HFFc6 (cell line): ENCODE measurements around the gene ORMDL2. TPM values are rescaled to one million over a fixed set of nuclear protein-coding genes. Genes with fewer than 3 reads are reported as not detected.
"Not testable (repeated sequence)": the region's sequence is repeated elsewhere in the genome, so short reads cannot be mapped to it uniquely, and the experiment has no call there.

Source experiments
- DNase-seq: peaks from one replicate; pipeline ENCODE4 v3.0.0-alpha.2; 2018
- H3K27ac Mint-ChIP-seq: 2 replicates; pipeline ENCODE4 v1.8.0; 2020; ENCODE audit warnings: mild to moderate bottlenecking, mixed read lengths
- H3K27me3 Mint-ChIP-seq: 2 replicates; pipeline ENCODE4 v1.8.0; 2021; ENCODE audit warnings: mild to moderate bottlenecking, moderate library complexity, mixed read lengths; ENCODE audit not compliant: insufficient read depth
- H3K36me3 Mint-ChIP-seq: 2 replicates; pipeline ENCODE4 v1.8.0; 2021; ENCODE audit warnings: low read depth, mixed read lengths
- H3K4me1 Mint-ChIP-seq: 2 replicates; pipeline ENCODE4 v1.8.0; 2020; ENCODE audit warnings: low read depth, mixed read lengths
- H3K4me3 Mint-ChIP-seq: 2 replicates; pipeline ENCODE4 v1.8.0; 2020; ENCODE audit warnings: mild to moderate bottlenecking, moderate library complexity, mixed read lengths
- H3K9me3 Mint-ChIP-seq: 2 replicates; pipeline ENCODE4 v1.8.0; 2020; ENCODE audit warnings: mild to moderate bottlenecking, mixed read lengths
- total RNA-seq, 6 experiments: library from RNA; stranded (reverse); fragmentation: NEBNext Ultra II Directional; extraction: Animal tissue kit (Norgen Biotek cat#: 25700); gene quantifications; 2 replicates in 1 of 6; 3 replicates in 5 of 6; pipeline ENCODE4 v1.2.3, GENCODE V29; 2021
- TF ChIP-seq, protein P1 (sequence below): fragments of 200-600 bp; sonication (generic); IDR thresholded peaks from 2 replicates; pipeline ENCODE4 v1.5.0; 2021; ENCODE audit warnings: antibody characterized with exemption, mild to moderate bottlenecking

ORMDL2 gene
- total RNA-seq, 6 experiments from 2014 or later: 79.9 to 100 (median 90.1) TPM

GRCh38 chr12:55831447-55831815, 13.6 kb downstream of the ORMDL2 start:
- no peaks in the 10 kb centered on the region for H3K9me3 Mint-ChIP-seq
- peak overlapping the region; percentile 95 for H3K4me3 Mint-ChIP-seq
- no peak for DNase-seq
- peaks cover 16% of the 10 kb centered on the region for H3K36me3 Mint-ChIP-seq
- peaks cover 5% of the 10 kb centered on the region for H3K27me3 Mint-ChIP-seq
- H3K27ac Mint-ChIP-seq: peak overlapping the region; percentile 88
- H3K4me1 Mint-ChIP-seq: peaks cover 35% of the 10 kb centered on the region
- TF ChIP-seq, protein P1, sequence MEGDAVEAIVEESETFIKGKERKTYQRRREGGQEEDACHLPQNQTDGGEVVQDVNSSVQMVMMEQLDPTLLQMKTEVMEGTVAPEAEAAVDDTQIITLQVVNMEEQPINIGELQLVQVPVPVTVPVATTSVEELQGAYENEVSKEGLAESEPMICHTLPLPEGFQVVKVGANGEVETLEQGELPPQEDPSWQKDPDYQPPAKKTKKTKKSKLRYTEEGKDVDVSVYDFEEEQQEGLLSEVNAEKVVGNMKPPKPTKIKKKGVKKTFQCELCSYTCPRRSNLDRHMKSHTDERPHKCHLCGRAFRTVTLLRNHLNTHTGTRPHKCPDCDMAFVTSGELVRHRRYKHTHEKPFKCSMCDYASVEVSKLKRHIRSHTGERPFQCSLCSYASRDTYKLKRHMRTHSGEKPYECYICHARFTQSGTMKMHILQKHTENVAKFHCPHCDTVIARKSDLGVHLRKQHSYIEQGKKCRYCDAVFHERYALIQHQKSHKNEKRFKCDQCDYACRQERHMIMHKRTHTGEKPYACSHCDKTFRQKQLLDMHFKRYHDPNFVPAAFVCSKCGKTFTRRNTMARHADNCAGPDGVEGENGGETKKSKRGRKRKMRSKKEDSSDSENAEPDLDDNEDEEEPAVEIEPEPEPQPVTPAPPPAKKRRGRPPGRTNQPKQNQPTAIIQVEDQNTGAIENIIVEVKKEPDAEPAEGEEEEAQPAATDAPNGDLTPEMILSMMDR: no peak

- peaks cover 26% of the 10 kb centered on the region for H3K4me1 Mint-ChIP-seq
- DNase-seq: no peak
- TF ChIP-seq, protein P1: no peak
- no peak overlapping the region for H3K4me3 Mint-ChIP-seq
- no peaks in the 10 kb centered on the region for H3K9me3 Mint-ChIP-seq
- H3K27ac Mint-ChIP-seq: no peak overlapping the region
- H3K27me3 Mint-ChIP-seq: peaks cover 5% of the 10 kb centered on the region
- peaks cover 10% of the 10 kb centered on the region for H3K36me3 Mint-ChIP-seq
Measured at GRCh38 chr12:55833056-55833455, 15.2 kb downstream of the ORMDL2 start.

DNA sequence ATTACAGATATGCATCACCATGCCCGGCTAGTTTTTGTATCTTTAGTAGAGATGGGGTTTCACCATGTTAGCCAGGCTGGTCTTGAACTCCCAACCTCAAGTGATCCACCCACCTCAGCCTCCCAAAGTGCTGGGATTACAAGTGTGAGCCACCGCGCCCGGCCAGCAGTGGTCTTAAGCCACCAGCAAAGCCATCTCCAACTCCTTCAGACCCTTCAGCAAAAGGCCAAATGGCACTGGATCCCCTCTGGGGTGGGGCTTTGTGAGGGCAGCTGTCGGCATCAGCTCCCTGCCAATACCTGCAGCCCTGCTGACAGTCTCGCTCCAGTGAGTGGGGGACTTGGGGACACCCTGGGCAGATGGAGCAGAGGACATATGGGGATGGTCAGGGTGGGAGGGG, 16.6 kb downstream of the ORMDL2 start:
- not testable (repeated sequence) for H3K9me3 Mint-ChIP-seq, H3K27ac Mint-ChIP-seq, H3K27me3 Mint-ChIP-seq, H3K4me3 Mint-ChIP-seq, DNase-seq
- Mint-ChIP-seq H3K4me1 (peaks cover 21% of the 10 kb centered on the region), H3K36me3 (peaks cover 13% of the 10 kb centered on the region; the same call in 1 of the 2 replicates)

DNA sequence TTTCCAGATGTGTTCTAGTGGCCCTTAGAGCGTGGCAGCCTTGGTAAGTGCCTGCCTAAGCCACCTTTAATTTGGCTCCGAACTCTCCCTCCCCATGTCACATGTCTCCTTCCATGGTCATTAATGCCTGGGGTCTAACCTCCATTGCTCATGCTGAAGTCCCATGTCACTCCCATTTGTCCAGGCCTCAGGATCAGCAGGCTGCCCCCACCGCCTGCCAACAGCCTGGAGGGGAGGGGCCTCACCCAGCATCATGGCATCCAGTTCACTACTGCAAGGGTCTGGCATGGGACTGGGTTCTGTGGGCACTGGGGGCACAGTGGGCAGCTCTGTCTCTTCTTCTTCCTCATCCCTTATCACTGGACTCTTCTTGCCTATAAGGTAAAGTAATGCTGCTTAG, 20.5 kb downstream of the ORMDL2 start:
- DNase-seq: no peak
- TF ChIP-seq, protein P1: no peak
- no peaks in the 10 kb centered on the region for H3K9me3 Mint-ChIP-seq
- peaks cover 31% of the 10 kb centered on the region for H3K4me1 Mint-ChIP-seq
- H3K27ac Mint-ChIP-seq: no peak overlapping the region
- no peaks in the 10 kb centered on the region; the same call in 1 of the 2 replicates for H3K27me3 Mint-ChIP-seq
- peaks cover 27% of the 10 kb centered on the region; the same call in 1 of the 2 replicates for H3K36me3 Mint-ChIP-seq
- no peak overlapping the region for H3K4me3 Mint-ChIP-seq

GRCh38 chr12:55839345-55840140, 21.7 kb downstream of the ORMDL2 start:
- H3K4me1 Mint-ChIP-seq: peaks cover 33% of the 10 kb centered on the region
- H3K36me3 Mint-ChIP-seq: peaks cover 27% of the 10 kb centered on the region; the same call in 1 of the 2 replicates
- H3K4me3 Mint-ChIP-seq: no peak overlapping the region
- no peaks in the 10 kb centered on the region; the same call in 1 of the 2 replicates for H3K27me3 Mint-ChIP-seq
- no peaks in the 10 kb centered on the region for H3K9me3 Mint-ChIP-seq
- TF ChIP-seq, protein P1: no peak
- no peak for DNase-seq
- H3K27ac Mint-ChIP-seq: no peak overlapping the region
